Measurements from ENCODE around the gene IL19. TPM values are rescaled to one million over a fixed set of nuclear protein-coding genes. Genes with fewer than 3 reads are reported as not detected.

The IL19 gene
- total RNA-seq, 2 donors from 2014 or later = not detected

DNA sequence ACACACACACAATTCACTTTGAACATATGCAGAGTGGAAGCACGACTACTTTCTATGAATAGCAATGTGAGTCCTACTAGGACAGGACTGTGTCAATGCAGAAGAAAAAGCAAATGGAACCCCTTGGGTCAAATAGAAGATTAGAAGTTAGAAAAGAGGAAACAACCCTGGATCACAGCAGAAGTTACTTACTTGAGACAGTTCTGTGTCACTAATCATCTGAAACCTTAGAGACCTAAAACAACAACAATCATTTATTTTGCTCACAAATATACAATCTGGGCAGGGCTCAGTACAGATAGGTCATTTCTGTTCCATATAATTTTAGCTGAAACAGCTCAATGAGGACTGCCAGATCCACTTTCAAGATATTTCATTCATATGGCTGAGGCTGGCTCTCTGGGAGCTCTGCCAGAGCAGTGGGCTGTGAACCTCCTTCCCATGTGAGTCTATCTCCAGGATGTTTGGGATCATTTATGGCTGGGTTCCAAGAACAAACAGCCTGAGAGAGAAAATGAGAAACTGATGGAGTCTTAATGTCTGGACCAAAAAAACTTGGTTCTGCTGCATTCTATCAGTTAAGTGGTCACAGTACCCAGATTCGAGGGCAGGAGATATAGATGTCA lies 44.3 kb downstream of the IL19 start:
- no peak for ATAC-seq
- no peak for DNase-seq
- intact Hi-C loops (cut with DNase I, micrococcal nuclease) = no loop called here

DNA sequence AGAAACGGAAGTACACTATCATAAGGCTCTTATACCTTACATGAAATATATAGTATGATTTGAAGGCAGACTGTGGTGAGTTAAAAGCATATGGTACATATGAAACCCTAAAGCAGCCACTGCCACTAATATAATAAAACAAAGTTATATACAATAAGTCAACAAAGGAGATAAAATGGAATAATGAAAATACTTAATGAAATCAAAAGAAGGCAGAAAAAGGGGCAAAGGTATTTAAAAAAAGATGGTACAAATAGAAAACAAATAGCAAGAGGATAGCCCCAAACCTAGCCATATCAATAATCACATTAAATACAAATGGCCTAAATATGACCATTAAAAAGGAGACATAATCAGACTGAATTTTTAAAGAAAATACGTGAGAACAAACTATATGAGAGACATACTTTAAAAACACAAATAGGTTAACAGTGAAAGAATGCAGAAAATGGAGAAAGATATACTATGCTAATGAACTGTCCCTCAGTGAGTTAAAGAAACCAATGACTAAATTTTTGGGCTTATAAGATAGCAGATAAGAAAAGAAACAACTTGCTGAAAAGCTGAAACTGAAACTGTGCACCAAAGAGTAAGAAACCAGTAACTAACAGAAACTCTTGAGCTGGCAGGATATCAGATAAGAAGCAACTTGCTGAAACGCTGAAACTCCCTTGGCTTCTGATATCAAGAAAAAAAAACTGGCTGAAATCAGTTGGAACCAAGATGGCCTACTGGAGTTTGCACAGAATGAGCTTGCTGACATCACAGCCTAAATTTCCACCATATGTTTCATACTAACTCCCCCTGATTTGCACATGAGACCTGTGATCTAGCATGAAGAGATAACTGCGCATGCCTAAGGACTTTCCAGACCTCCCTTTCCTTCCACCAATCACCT lies 46.1 kb downstream of the IL19 start:
- no peak for ATAC-seq
- intact Hi-C loops (cut with DNase I, micrococcal nuclease) = no loop called here

DNA sequence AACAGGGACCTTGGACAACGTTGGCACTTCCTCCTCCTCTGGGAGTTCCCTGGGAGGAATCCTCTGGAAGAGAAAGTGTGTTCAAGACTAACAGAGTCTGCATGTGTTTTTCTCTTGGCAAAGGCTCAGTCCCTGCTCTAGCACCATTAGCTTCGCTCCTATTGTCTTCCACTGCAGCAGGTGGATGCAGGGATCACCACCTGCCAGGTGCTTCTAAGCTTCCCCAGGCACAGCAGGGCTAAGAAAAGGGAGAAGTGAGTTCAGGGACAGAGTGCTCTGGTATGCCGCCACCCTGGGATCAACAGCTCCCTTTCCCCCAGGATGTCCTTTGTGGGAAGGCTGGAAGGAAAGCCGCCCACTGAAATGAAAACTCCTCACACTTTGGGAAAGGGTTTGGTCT lies 50.9 kb downstream of the IL19 start:
- ATAC-seq (no peak), DNase-seq (no peak)
- intact Hi-C loops (cut with DNase I, micrococcal nuclease) = no loop called here

More for the DNA sequence above, 46.1 kb downstream of the IL19 start:
- no peak for DNase-seq

DNA sequence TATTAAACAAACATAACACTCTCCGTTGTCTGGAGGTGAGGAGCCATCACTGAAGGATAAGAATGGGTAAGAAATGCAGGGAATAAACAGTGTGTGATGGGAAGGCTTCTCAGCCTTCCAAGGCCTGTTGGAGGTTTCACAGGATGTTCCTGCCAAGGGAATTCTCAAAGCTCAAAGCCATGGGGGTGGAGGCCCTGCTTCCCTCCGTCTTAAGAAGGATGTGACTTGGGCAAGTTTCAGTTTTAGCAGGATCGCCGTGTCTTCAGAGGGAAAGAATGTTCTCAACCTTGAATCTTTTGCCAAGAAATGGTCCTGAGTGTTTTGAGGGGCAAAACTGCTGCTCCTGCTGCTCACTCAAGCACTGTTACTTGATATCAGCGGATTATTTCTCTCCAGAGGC lies 53.2 kb downstream of the IL19 start:
- DNase-seq (no peak), ATAC-seq (no peak)
- intact Hi-C loops (cut with DNase I, micrococcal nuclease) = no loop called here

DNA sequence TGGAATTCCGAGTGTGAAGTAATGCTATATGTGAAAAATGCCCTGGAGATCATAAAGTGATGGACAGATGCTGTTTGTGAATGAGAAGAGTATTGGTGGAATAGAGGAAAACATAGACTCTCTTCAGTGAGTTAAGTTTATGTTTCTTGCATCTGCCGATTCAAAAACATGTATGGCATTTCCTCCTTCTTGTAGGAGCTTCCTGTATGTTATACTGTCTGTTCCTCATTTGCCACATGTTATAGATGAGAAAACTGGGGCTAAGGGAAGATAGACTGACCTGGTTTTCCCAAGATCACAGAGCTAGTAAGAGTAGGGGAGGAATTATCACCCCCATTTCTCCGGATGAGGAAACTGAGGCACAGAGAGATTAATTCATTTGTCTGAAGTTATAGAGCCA lies 53.8 kb downstream of the IL19 start:
- no peak for DNase-seq
- intact Hi-C loops (cut with DNase I, micrococcal nuclease) = no loop called here
- no peak for ATAC-seq

DNA sequence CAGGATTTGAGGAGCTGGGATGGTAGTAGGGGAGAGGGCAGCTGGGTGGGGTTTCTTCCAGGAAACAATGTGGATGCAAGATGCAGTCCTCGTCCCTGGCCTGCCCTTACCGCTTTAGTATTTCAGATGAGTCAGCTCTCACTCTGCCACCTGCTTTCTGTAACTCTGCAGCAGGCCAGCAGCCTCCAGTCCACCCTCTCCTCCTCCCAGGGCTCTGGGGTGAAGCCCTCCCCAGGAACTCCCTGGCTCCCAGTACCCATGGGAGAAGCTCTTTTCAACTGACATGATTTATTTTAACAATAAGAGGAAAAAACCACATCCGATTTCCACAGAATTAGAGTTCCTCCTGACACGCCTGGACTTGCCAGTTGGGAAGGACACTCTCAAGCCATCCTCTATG lies 55.8 kb downstream of the IL19 start:
- intact Hi-C loops (cut with DNase I, micrococcal nuclease) = no loop called here
- ATAC-seq = no peak
- DNase-seq = no peak

DNA sequence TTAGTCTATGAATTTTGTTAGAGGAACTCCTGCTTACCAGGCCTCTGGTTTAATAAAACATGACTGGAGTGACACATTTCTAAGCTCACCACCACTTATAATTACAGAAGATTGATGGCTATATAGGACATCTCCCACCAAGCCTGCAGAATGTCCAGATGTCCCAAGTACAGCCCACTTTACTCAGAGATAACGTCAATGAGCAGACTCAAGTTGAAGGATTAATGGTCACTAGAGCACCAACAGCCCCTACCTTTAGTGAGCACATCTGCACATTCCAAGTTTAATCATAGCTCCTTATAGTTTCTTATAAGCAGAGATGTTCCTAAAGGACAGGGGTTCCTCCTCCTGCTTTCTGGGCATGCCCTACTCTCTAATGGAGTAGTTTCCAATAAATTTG lies 57.5 kb downstream of the IL19 start:
- ATAC-seq = no peak
- intact Hi-C loops (cut with DNase I, micrococcal nuclease) = no loop called here

DNA sequence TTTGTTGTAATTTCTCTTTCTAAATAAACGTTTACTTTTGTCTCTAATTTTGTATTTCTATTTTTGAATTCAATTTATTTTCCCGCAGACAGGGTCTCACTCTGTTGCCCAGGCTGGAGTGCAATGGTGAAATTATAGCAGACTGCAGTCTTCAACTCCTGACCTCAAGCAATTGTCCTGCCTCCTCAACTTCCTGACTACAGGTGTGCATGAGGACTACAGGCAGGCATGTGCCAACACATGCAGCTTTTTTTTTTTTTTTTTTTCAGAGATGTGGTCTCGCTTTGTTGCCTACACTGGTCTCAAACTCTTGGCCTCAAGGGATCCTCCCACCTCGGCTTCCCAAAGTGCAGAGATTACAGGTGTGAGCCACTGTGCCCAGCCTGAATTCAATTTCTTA lies 58.2 kb downstream of the IL19 start:
- DNase-seq (no peak), ATAC-seq (no peak)
- intact Hi-C loops (cut with DNase I, micrococcal nuclease) = no loop called here

More for the DNA sequence above, 57.5 kb downstream of the IL19 start:
- no peak for DNase-seq

DNA sequence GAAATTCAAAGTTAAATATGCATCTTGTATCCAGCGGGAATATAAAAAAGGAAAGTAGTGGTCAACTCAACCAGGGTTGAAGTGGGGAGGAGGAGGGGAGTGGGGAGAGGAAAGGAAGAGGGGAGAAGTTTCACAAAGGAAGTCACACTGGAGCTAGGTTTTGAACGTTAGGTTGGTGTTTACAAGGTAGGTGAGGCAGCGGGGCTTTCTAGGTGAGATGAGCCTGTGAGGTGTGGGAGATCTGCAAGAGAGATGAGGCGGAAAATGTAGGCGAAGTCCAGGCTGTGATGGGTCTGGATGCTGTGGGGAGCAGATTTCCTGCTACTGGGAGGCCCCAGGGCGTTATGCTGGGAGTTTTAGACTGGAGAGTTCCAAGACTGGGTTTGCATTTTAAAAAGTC lies 58.7 kb downstream of the IL19 start:
- ATAC-seq (no peak), DNase-seq (no peak)
- intact Hi-C loops (cut with DNase I, micrococcal nuclease) = no loop called here

DNA sequence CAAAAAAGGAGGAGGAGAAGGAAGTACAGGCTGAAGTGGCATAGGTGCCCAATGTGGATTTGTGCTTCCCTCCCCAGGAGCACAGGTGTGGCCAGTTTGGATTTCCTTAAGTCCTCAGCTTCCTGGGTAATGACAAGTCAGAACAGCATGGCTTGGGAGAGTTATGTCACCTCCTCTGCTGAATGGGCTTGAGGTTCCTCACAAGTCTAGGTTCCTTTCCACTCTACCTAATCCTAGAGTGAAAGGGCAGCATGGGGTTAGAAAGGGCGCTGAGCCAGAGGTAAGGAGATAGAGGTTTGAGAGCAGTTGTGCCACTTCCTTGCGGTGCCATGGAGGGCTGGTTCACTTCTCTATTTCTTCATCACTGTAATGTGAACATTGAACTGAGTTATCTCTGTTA lies 59.3 kb downstream of the IL19 start:
- peak; percentile 61 for ATAC-seq
- peak in 1 of 2 donors; percentile 12 for DNase-seq
- intact Hi-C loops (cut with DNase I, micrococcal nuclease) = no loop called here

DNA sequence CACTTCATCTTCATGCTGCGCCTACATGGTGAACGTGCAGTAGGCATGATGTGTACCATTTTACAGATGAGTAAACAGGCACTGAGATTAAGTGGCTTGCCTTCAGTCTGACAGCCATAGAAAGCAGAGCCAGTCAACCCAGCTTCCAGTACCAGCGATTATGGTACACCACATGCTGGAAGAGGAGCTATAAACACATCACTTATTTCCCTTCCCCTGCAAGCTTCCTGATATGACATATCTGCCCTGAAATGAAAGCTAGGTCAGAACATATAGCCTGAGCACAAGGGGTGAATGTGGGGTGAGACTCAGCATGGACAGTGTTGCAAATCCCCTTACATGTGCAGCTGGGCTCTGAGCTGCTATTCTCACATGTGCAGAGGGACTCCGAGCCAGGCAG lies 61.1 kb downstream of the IL19 start:
- intact Hi-C loops (cut with DNase I, micrococcal nuclease) = no loop called here
- DNase-seq = no peak
- ATAC-seq = no peak

DNA sequence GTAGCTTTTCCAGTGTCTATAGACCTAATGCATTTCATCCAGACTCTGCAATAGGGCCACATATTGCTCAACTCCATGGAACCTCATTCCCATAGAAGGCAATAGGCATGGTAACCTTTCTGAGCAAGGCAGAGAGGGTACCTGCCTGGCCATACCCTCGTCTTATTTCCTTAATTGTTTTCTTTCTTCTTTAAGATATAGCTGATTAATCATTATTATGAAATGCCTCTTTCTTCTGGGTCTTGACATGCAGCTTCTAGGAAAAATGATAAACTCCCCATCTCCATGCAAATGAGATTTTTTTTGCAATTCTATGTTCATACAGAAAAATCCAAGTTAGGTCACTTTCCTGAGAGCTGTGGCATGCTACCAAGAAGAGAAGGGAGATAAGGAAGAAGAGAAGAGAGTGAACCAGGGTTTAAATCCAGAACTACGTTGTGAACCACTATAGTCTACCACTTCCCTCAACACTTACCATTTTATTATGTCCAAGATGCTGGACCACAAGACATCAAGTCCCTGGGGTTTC lies 61.8 kb downstream of the IL19 start:
- DNase-seq (no peak), ATAC-seq (no peak)
- intact Hi-C loops (cut with DNase I, micrococcal nuclease) = no loop called here

DNA sequence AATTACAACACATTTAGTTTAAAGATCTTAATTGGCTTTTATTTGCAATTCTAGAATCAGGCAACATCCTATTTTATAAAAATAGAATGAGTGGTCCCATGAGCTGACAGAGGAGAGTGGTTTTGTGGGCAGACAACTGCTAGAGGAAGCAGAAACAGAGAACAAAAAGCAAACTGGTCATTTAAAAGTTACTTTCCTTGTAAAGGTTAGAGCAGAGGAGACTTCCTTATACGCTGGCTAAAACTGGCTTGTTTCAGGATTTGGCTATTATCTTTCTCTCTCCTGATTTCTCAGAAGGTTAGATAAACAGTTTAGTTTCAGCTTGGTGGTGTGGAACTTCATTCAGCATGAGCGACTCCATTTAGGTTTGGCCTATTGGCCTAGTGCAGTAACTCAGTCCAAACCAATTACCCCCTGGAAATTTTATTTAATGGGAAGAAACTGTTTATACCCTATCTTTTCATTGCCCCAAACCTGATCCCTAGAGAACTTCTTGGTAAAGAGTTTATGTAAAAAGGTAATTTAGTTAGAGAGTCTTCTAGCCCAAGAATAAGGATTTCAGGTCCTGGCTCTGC lies 62.6 kb downstream of the IL19 start:
- DNase-seq (no peak), ATAC-seq (peak; percentile 70)
- intact Hi-C loops (cut with DNase I, micrococcal nuclease) = no loop called here

DNA sequence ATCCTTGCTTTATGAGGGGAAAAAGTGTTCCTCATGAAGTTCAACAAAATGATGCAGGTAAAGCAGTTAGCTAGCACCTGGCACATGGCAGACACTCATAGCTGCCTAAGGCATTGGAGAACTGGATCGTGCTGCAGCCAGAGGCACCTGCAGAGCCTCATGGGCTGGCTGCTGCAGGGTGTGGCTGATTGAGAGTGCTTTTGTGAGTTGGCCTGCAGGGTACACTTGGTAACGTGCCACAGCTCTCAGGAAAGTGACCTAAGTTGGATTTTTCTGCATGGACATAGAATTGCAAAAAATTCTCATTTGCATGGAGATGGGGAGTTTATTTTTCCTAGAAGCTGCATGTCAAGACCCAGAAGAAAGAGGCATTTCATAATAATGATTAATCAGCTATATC lies 63.2 kb downstream of the IL19 start:
- DNase-seq (peak; percentile 57 to 59), ATAC-seq (peak; percentile 91)
- intact Hi-C loops (cut with DNase I, micrococcal nuclease) = no loop called here

DNA sequence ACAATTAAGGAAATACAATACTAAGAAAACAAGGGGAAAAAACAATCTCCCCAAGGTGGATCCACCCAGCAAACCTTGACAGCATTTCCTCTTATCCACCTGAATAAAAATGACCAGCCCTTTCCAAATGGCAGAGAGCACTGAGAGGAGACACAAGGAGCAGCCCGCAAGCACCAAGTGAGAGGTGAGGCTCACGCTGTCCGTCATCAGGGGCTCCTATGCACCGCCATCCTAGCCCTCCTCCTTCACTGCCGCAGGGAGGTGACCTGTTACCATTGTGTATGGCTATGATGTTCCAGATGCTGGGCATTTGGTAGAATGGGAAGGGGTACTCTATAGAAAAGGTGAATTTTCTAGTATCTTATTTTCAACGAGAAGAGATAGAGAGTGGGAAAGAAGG lies 63.6 kb downstream of the IL19 start:
- intact Hi-C loops (cut with DNase I, micrococcal nuclease) = no loop called here
- ATAC-seq (no peak), DNase-seq (no peak)

DNA sequence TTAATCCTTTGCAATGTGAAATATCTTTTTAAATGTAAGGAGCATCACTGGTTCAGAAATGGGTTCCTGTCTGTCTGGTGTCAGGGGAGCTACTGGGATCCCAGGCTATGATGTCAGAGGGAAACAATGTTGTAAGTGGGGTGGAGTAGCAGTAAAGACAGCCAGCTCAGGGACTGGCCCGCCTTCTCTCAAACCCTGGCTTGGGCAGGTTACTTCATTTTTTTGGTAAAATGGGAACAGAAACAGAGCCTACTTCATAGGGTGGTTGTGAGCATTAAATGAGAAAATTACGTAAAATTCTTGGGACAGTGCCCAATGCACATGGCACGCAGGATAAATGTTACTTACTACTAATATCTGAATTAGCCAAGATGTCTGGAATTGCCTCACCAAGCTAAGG lies 64.1 kb downstream of the IL19 start:
- no peak for DNase-seq

DNA sequence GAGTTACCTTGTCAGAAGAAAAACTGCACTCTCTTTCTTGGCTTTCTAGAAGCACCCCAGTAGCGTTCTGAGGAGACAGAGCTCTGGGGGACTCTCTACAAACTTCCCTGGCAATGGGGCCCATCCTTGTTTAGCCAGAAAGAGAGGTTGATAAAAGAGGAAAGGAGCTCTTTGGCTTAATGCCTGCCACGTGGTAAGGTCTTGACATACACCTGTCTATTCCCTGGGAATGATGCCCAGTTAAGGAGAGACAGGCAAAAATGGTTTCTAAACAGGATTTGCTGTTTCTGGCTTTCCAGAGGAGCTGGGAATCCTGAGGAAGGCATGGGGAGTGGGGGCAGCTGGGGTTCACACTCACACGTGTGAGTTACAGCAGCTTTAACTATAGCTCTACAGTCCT lies 64.6 kb downstream of the IL19 start:
- DNase-seq (no peak), ATAC-seq (no peak)
- intact Hi-C loops (cut with DNase I, micrococcal nuclease) = no loop called here

More for the DNA sequence above, 64.1 kb downstream of the IL19 start:
- ATAC-seq = no peak
- intact Hi-C loops (cut with DNase I, micrococcal nuclease) = no loop called here

DNA sequence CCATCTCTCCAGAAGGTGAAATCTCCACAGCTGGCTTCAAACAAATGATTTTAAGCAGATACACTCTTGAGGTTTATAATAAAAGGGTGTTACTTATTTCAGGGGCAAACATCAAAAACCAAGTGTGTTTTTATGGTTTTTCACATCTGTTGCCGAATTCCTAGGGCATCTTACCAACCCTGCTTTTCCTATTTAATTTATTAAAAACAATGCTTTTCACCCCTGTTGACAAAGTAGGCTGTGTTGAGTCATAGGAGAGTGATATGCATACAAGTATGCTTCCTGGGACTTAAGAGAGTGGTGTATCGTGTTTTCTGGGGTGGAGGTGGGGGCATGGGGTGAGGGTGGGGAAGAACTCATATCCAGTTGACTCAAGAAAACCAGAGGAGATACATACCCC lies 65.5 kb downstream of the IL19 start:
- DNase-seq (no peak), ATAC-seq (no peak)
- intact Hi-C loops (cut with DNase I, micrococcal nuclease) = no loop called here

DNA sequence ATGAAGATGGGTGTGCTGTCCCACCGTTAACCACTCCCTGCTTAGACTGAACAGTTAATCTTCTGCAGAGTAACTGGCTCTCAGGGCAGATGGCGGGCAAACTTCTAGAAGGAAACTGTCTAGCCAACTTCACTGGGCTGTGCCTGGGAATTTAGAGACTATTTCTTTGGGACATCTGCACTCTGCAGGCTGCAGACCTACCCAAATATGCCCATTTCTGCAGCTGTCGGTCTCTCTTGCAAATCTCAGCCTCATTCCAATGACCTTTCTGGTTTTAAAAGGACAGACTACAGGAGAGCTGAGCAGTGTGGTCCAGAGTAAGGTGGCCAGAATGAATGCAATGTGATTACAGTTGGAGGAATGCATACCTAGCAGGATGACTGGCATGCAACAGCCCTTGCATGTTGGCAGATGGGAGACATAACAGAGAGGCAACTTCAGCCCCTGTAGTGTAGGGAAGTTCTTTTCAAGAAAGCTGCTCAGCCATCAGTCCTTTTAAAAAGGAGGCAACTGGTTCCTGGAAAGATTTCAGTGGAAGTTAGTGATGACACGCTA lies 68.5 kb downstream of the IL19 start:
- DNase-seq (no peak), ATAC-seq (no peak)
- intact Hi-C loops (cut with DNase I, micrococcal nuclease) = no loop called here

DNA sequence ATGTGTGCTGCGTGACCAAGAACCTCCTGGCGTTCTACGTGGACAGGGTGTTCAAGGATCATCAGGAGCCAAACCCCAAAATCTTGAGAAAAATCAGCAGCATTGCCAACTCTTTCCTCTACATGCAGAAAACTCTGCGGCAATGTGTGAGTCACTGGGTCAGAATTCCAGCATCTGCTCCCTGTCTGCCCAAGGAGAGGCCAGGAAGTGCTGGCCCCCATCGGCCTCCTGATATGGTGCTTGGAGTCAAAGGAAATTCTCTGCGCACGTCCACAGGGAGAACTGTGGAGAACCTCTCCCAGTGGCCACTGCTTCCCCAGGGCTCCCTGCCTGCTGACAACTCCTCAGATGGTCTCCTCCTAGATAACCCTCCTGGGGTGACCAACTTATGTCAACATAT lies 69.3 kb downstream of the IL19 start:
- intact Hi-C loops (cut with DNase I, micrococcal nuclease) = no loop called here
- no peak for DNase-seq
- ATAC-seq = no peak
